ENCODE measurements around the gene SPAG9.

Gene SPAG9

DNA sequence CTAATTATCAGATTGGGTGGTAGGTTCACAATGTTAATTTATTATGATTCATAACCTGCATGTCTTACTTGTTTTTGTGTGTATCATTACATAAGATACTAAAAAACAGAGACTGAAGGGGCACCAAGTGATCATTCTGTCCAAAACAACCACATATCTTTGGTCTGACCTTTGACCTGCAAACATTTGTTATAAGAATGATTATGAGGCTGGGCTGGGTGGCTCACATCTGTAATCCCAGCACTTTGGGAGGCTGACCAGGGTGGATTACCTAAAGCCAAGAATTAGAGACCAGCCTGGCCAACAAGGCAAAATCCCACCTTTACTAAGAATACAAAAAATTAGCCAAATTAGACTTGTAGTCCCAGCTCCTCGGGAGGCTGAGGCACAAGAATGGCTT lies 116.4 kb downstream of the SPAG9 start:
- Histone ChIP-seq H3K27me3 (replicated peaks; ENCODE audit: insufficient read depth, low read length) (no peaks in the 10 kb centered on the region), H3F3A (ENCODE audit: insufficient read depth, low read length) (no peaks in the 10 kb centered on the region), H3K79me2 (ENCODE audit: low read length) (no peaks in the 10 kb centered on the region), H3K4me1 (ENCODE audit: low read length) (no peaks in the 10 kb centered on the region), H3K4me2 (ENCODE audit: low read depth, low read length) (no peak overlapping the region), H3K9me3 (replicated peaks; ENCODE audit: insufficient read depth, low read length) (no peaks in the 10 kb centered on the region), H3K9ac (ENCODE audit: low read length) (no peak overlapping the region), H3K9me2 (replicated peaks; ENCODE audit: insufficient read depth, low read length) (no peaks in the 10 kb centered on the region), H2AFZ (ENCODE audit: low read length) (no peak overlapping the region), H3K27ac (ENCODE audit: low read length) (no peak overlapping the region), H3K36me3 (replicated peaks; ENCODE audit: insufficient read depth, low read length) (peaks cover 4% of the 10 kb centered on the region; the same call in 1 of the 2 replicates), H3K4me3 (ENCODE audit: low read length) (no peak overlapping the region), H4K20me1 (ENCODE audit: insufficient read depth, low read length) (no peaks in the 10 kb centered on the region; the same call in 1 of the 2 replicates)
- DNase-seq = no peak
- TF ChIP-seq EZH2 (optimal IDR thresholded peaks at IDR 0.05; ENCODE audit: low read depth, low read length) = no peak
- TF ChIP-seq, protein P1, sequence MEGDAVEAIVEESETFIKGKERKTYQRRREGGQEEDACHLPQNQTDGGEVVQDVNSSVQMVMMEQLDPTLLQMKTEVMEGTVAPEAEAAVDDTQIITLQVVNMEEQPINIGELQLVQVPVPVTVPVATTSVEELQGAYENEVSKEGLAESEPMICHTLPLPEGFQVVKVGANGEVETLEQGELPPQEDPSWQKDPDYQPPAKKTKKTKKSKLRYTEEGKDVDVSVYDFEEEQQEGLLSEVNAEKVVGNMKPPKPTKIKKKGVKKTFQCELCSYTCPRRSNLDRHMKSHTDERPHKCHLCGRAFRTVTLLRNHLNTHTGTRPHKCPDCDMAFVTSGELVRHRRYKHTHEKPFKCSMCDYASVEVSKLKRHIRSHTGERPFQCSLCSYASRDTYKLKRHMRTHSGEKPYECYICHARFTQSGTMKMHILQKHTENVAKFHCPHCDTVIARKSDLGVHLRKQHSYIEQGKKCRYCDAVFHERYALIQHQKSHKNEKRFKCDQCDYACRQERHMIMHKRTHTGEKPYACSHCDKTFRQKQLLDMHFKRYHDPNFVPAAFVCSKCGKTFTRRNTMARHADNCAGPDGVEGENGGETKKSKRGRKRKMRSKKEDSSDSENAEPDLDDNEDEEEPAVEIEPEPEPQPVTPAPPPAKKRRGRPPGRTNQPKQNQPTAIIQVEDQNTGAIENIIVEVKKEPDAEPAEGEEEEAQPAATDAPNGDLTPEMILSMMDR (IDR thresholded peaks at IDR 0.05; ENCODE audit: low read length) = no peak
- no peak for TF ChIP-seq EZH2phosphoT487 (IDR thresholded peaks at IDR 0.05; ENCODE audit: low read length)

DNA sequence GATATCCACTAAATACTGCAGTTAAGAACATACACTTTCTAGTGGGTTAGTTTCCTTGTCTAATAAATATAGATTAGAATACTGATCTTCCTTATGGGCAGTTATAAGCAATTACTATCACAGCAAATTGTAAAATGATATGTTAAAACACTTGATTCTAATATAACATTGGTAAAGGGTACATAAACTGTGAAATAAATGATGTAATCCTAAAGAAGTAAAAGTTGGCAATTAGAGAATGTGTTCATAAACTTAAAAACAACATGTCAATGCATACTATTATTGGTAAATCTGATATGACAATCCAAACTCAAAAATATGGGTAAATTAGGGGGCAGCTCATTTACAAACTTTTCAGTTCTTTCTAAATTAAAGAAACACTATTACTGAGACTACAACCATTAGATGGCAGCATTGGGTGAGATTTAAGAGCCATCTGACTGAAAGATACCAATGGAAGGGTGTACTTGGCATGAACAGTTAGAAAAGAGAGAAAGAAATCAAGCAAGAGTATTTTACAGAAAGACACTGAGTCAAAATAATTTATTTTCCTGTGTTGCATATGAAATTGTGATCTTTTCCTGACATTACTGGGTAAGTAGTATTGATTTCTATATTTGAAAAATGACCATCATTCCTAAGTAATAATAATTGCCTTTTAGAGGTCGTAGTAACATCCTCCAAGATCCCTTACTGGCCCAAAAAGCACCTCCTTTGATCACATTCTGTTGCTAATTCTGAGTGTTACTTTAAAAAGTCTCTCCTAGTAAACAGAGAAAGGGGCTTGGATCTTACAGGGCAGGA lies 119.6 kb downstream of the SPAG9 start:
- no peak for TF ChIP-seq EZH2phosphoT487 (IDR thresholded peaks at IDR 0.05; ENCODE audit: low read length)
- TF ChIP-seq EZH2 (optimal IDR thresholded peaks at IDR 0.05; ENCODE audit: low read depth, low read length) = no peak
- TF ChIP-seq, protein P1 (IDR thresholded peaks at IDR 0.05; ENCODE audit: low read length) = peak; percentile 62
- DNase-seq = peak; percentile 75

DNA sequence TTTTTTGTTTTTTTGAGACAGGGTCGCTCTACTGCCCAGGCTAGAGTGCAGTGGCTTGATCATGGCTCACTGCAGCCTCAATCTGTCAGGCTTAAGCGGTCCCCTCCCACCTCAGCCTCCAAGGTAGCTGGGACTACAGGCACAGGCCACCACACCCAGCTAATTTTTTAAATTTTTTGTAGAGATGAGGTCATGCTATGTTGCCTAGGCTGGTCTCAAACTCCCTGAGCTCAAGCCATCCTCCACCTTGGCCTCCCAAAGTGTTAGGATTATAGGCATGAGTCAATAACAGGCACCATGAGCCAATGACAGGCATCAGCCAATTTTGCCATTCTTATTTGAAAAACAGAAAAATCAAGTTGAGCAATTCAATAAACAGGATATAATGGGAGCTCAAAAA lies 125.0 kb downstream of the SPAG9 start:
- no peaks in the 10 kb centered on the region for H4K20me1 ChIP-seq (ENCODE audit: insufficient read depth, low read length)
- TF ChIP-seq EZH2phosphoT487 (IDR thresholded peaks at IDR 0.05; ENCODE audit: low read length) = no peak
- TF ChIP-seq, protein P1 (IDR thresholded peaks at IDR 0.05; ENCODE audit: low read length) = no peak
- TF ChIP-seq EZH2 (optimal IDR thresholded peaks at IDR 0.05; ENCODE audit: low read depth, low read length) = no peak
- no peak for DNase-seq
- H3K27me3 ChIP-seq (replicated peaks; ENCODE audit: insufficient read depth, low read length) = no peaks in the 10 kb centered on the region
- no peak overlapping the region for H2AFZ ChIP-seq (ENCODE audit: low read length)
- H3K9me2 ChIP-seq (replicated peaks; ENCODE audit: insufficient read depth, low read length) = no peaks in the 10 kb centered on the region
- no peak overlapping the region for H3K27ac ChIP-seq (ENCODE audit: low read length)
- no peaks in the 10 kb centered on the region for H3F3A ChIP-seq (ENCODE audit: insufficient read depth, low read length)
- H3K4me2 ChIP-seq (ENCODE audit: low read depth, low read length) = no peak overlapping the region
- H3K36me3 ChIP-seq (replicated peaks; ENCODE audit: insufficient read depth, low read length) = peaks cover 5% of the 10 kb centered on the region; the same call in 1 of the 2 replicates
- no peaks in the 10 kb centered on the region for H3K4me1 ChIP-seq (ENCODE audit: low read length)
- H3K4me3 ChIP-seq (ENCODE audit: low read length) = no peak overlapping the region
- no peaks in the 10 kb centered on the region for H3K9me3 ChIP-seq (replicated peaks; ENCODE audit: insufficient read depth, low read length)
- H3K79me2 ChIP-seq (ENCODE audit: low read length) = no peaks in the 10 kb centered on the region
- H3K9ac ChIP-seq (ENCODE audit: low read length) = no peak overlapping the region

More for the DNA sequence above, 119.6 kb downstream of the SPAG9 start:
- Histone ChIP-seq H3K9me3 (replicated peaks; ENCODE audit: insufficient read depth, low read length) (no peaks in the 10 kb centered on the region), H3K4me1 (ENCODE audit: low read length) (no peaks in the 10 kb centered on the region), H3K4me2 (ENCODE audit: low read depth, low read length) (no peak overlapping the region), H2AFZ (ENCODE audit: low read length) (no peak overlapping the region), H4K20me1 (ENCODE audit: insufficient read depth, low read length) (no peaks in the 10 kb centered on the region), H3F3A (ENCODE audit: insufficient read depth, low read length) (no peaks in the 10 kb centered on the region), H3K79me2 (ENCODE audit: low read length) (no peaks in the 10 kb centered on the region), H3K9me2 (replicated peaks; ENCODE audit: insufficient read depth, low read length) (no peaks in the 10 kb centered on the region), H3K27ac (ENCODE audit: low read length) (no peak overlapping the region), H3K36me3 (replicated peaks; ENCODE audit: insufficient read depth, low read length) (no peaks in the 10 kb centered on the region), H3K4me3 (ENCODE audit: low read length) (no peak overlapping the region), H3K9ac (ENCODE audit: low read length) (no peak overlapping the region), H3K27me3 (replicated peaks; ENCODE audit: insufficient read depth, low read length) (no peaks in the 10 kb centered on the region)

Data from MM.1S (cell line).